MM.1S (cell line): ENCODE measurements around the gene SLC5A8.
A peak's percentile ranks its signal among the peaks of the same experiment; 100 is the strongest.

Source experiments
- DNase-seq: peaks from one replicate; pipeline ENCODE4 v3.0.0-alpha.2; 2015
- H2AFZ ChIP-seq: fragments of 300-600 bp; sonication (generic); 2 replicates; pipeline ENCODE4 v1.6.0; 2016; ENCODE audit warnings: antibody characterized with exemption, low read length
- H3F3A ChIP-seq: fragments of 300-600 bp; sonication (generic); 2 replicates; pipeline ENCODE4 v1.6.1; 2016; ENCODE audit warnings: mild to moderate bottlenecking, antibody characterized with exemption, low read length, moderate library complexity, mixed read lengths; ENCODE audit not compliant: insufficient read depth
- H3K27ac ChIP-seq: fragments of 300-600 bp; sonication (generic); 2 replicates; pipeline ENCODE4 v1.5.1; 2016; ENCODE audit warnings: mild to moderate bottlenecking, low read length
- H3K27me3 ChIP-seq: fragments of 300-600 bp; sonication (generic); replicated peaks from 2 replicates; pipeline ENCODE4 v1.6.0; 2016; ENCODE audit warnings: low read length; ENCODE audit not compliant: insufficient read depth
- H3K36me3 ChIP-seq: fragments of 300-600 bp; sonication (generic); replicated peaks from 2 replicates; pipeline ENCODE4 v1.6.1; 2016; ENCODE audit warnings: mild to moderate bottlenecking, low read length, mixed read lengths; ENCODE audit not compliant: insufficient read depth
- H3K4me1 ChIP-seq: fragments of 300-600 bp; sonication (generic); 2 replicates; pipeline ENCODE4 v1.6.1; 2016; ENCODE audit warnings: low read length, mixed read lengths
- H3K4me2 ChIP-seq: fragments of 300-600 bp; sonication (generic); 2 replicates; pipeline ENCODE4 v1.6.0; 2016; ENCODE audit warnings: low read depth, low read length
- H3K4me3 ChIP-seq: fragments of 300-600 bp; sonication (generic); 2 replicates; pipeline ENCODE4 v1.5.1; 2016; ENCODE audit warnings: low read length, mixed read lengths
- H3K79me2 ChIP-seq: fragments of 300-600 bp; sonication (generic); 2 replicates; pipeline ENCODE4 v1.6.1; 2016; ENCODE audit warnings: mixed run types, low read length, mixed read lengths
- H3K9ac ChIP-seq: fragments of 300-600 bp; sonication (generic); 2 replicates; pipeline ENCODE4 v1.6.1; 2016; ENCODE audit warnings: low read length, mixed read lengths
- H3K9me2 ChIP-seq: fragments of 300-600 bp; sonication (generic); replicated peaks from 2 replicates; pipeline ENCODE4 v1.6.1; 2016; ENCODE audit warnings: mild to moderate bottlenecking, low read length, mixed read lengths; ENCODE audit not compliant: insufficient read depth
- H3K9me3 ChIP-seq: fragments of 300-600 bp; sonication (generic); replicated peaks from 2 replicates; pipeline ENCODE4 v1.6.1; 2016; ENCODE audit warnings: mild to moderate bottlenecking, low read length, mixed read lengths; ENCODE audit not compliant: insufficient read depth
- H4K20me1 ChIP-seq: fragments of 300-600 bp; sonication (generic); 2 replicates; pipeline ENCODE4 v1.6.1; 2016; ENCODE audit warnings: mild to moderate bottlenecking, low read length, moderate library complexity, mixed read lengths; ENCODE audit not compliant: insufficient read depth
- EZH2 ChIP-seq: fragments of 300-600 bp; sonication (generic); optimal IDR thresholded peaks from 2 replicates; pipeline ENCODE3; 2017; ENCODE audit warnings: low read depth, mild to moderate bottlenecking, antibody characterized with exemption, low read length, mixed read lengths
- EZH2phosphoT487 ChIP-seq: fragments of 300-600 bp; sonication (generic); IDR thresholded peaks from 2 replicates; pipeline ENCODE4 v1.6.1; 2018; ENCODE audit warnings: antibody characterized with exemption, low read length
- TF ChIP-seq, protein P1 (sequence below): fragments of 300-600 bp; sonication (generic); IDR thresholded peaks from 2 replicates; pipeline ENCODE4 v1.5.1; 2016; ENCODE audit warnings: antibody characterized with exemption, low read length, mixed read lengths

The SLC5A8 gene

DNA sequence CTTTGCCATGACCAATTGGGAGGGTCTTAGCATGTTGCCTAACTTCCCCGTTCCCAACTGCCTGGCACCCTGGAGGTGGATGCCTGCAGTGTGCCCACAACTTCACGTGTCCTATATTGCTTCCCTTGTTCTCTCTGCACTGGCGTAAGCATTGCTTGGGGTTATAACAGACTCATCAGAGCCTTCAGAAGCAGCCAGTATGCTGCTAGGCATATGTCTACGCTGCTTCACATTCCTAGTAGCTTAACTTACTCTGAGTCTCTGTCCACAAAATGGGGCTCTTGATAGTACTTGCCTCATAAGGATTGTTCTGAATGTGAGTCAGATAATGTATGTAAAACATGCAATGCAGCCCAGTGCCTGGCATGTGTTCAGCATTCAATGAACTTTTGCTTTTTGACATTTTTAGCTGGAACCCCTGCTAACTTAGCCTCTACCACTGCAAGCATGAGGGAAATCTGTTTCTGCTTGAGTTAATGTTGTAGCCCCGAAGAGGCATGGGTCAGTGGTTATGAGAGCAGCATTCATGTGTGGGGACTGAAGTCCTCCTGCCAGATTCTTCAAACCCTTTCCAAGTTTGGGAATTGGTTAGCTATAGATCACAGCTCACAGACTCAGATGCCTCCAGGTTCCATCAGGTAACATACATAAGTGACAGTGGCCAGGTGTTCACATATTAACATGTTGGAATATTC is 2.8 kb downstream of the SLC5A8 start:
- Histone ChIP-seq H4K20me1 (no peaks in the 10 kb centered on the region), H2AFZ (no peak overlapping the region), H3K27ac (no peak overlapping the region), H3K79me2 (no peaks in the 10 kb centered on the region), H3K9ac (no peak overlapping the region), H3K9me3 (no peaks in the 10 kb centered on the region), H3K27me3 (no peaks in the 10 kb centered on the region), H3F3A (no peaks in the 10 kb centered on the region), H3K9me2 (no peaks in the 10 kb centered on the region), H3K4me1 (no peaks in the 10 kb centered on the region), H3K4me2 (no peak overlapping the region), H3K4me3 (no peak overlapping the region), H3K36me3 (no peaks in the 10 kb centered on the region)
- DNase-seq = no peak
- TF ChIP-seq EZH2phosphoT487 = no peak
- TF ChIP-seq EZH2 = no peak
- TF ChIP-seq, protein P1, sequence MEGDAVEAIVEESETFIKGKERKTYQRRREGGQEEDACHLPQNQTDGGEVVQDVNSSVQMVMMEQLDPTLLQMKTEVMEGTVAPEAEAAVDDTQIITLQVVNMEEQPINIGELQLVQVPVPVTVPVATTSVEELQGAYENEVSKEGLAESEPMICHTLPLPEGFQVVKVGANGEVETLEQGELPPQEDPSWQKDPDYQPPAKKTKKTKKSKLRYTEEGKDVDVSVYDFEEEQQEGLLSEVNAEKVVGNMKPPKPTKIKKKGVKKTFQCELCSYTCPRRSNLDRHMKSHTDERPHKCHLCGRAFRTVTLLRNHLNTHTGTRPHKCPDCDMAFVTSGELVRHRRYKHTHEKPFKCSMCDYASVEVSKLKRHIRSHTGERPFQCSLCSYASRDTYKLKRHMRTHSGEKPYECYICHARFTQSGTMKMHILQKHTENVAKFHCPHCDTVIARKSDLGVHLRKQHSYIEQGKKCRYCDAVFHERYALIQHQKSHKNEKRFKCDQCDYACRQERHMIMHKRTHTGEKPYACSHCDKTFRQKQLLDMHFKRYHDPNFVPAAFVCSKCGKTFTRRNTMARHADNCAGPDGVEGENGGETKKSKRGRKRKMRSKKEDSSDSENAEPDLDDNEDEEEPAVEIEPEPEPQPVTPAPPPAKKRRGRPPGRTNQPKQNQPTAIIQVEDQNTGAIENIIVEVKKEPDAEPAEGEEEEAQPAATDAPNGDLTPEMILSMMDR = no peak

DNA sequence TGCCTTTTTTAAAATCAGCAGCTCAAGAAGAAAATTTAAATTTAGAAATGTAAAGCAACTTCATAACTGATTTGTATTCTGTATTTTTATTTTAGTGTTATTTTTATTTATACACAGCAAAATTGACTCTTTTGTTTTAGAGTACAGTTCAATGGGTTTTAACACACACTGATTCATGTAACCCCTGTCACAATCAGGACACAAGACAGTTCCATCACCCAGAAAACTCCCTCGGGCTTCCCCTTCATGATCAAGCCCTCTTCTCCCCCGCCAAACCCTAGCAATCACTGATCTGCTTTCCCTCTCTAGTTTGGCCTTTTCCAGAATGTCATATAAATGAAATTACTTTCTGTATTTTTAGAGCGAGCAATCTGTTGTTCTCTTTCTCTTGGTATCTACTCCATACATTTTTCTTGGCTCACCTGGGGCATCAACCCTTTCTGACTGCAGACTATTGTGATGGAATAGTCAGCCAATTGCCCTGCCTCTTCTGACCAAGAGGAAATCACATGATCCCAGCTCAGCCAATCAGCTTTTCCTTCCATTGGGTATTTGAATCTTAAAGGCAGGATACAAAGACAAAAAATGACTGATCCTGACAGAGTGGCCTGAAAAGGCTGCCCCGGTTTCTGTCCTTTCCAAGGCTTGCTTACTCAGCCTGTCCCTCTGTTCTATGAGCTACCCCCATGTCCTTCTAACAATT is 5.3 kb downstream of the SLC5A8 start:
- Histone ChIP-seq H3K9me2 (no peaks in the 10 kb centered on the region), H3K27ac (no peak overlapping the region), H3K9ac (no peak overlapping the region), H4K20me1 (no peaks in the 10 kb centered on the region), H3K79me2 (no peaks in the 10 kb centered on the region), H3K4me2 (no peak overlapping the region), H3K9me3 (no peaks in the 10 kb centered on the region), H3K4me1 (peaks cover 7% of the 10 kb centered on the region; the same call in 1 of the 2 replicates), H3F3A (no peaks in the 10 kb centered on the region), H2AFZ (no peak overlapping the region), H3K4me3 (no peak overlapping the region), H3K27me3 (no peaks in the 10 kb centered on the region), H3K36me3 (no peaks in the 10 kb centered on the region)
- TF ChIP-seq, protein P1 = no peak
- TF ChIP-seq EZH2 (no peak), EZH2phosphoT487 (no peak)
- no peak for DNase-seq

DNA sequence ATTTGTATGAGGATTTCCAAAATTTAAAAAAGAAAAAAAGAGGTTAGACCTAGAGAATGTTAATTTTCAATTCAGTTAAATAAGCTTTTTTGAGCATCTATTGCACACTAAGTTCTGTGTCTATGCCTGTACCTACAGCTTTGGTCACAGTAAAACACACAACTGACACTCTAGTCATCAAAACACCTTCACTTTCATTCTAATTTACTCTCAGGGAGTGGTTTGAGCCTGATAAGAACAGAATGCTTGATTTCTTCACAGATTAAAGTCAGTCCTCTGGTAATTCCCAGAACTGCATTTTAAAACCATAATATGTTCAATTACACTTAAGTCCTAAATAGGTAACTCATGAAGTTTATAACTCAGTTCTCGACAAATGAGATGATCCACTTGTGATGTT is 9.2 kb downstream of the SLC5A8 start:
- TF ChIP-seq, protein P1 = no peak
- TF ChIP-seq EZH2 (no peak), EZH2phosphoT487 (no peak)
- no peaks in the 10 kb centered on the region for H3K9me2 ChIP-seq
- H3K27ac ChIP-seq = no peak overlapping the region
- H3K4me2 ChIP-seq = 0 out of 2 replicates have a peak overlapping the region, but pooled peaks have one; percentile 28
- H3F3A ChIP-seq = no peaks in the 10 kb centered on the region
- no peaks in the 10 kb centered on the region for H3K79me2 ChIP-seq
- H3K9ac ChIP-seq = no peak overlapping the region
- H4K20me1 ChIP-seq = no peaks in the 10 kb centered on the region
- H3K36me3 ChIP-seq = no peaks in the 10 kb centered on the region
- peak overlapping the region; percentile 63 for H2AFZ ChIP-seq
- H3K4me3 ChIP-seq = no peak overlapping the region
- H3K9me3 ChIP-seq = no peaks in the 10 kb centered on the region
- H3K4me1 ChIP-seq = peaks cover 7% of the 10 kb centered on the region; the same call in 1 of the 2 replicates
- no peak for DNase-seq
- H3K27me3 ChIP-seq = no peaks in the 10 kb centered on the region
